Heart left ventricle (tissue), 16 donors: ENCODE measurements around the gene EPHB1. TPM values are rescaled to one million over a fixed set of nuclear protein-coding genes. Genes with fewer than 3 reads are reported as not detected.
A peak's percentile ranks its signal among the peaks of the same experiment; 100 is the strongest.

Experiments used
- ATAC-seq, 4 donors: fragments of 200-7000 bp; cut with Tn5 transposase; one replicate each; pipeline ENCODE4 v1.9.1; 2020 to 2022; ENCODE audit warnings: moderate library complexity in 4 of 4, mild to moderate bottlenecking in 3 of 4, moderate number of reproducible peaks in 1 of 4
- DNase-seq, 5 donors: peaks; one replicate each; pipeline ENCODE4 v3.0.0-alpha.2; 2020
- H3K27ac ChIP-seq, 12 donors: fragments of 200-600 bp; sonication (generic) in 4 of 12; one replicate each; pipeline versions ENCODE4 v1.5.0 to v1.8.0; 2016 to 2022; ENCODE audit warnings: mild to moderate bottlenecking in 2 of 12
- H3K27me3 ChIP-seq, 9 donors: fragments of 200-600 bp; sonication (generic) in 2 of 9; one replicate each; pipeline versions ENCODE4 v1.5.1 to v1.8.0; 2016 to 2022; ENCODE audit warnings: mild to moderate bottlenecking in 3 of 9
- H3K36me3 ChIP-seq, 9 donors: fragments of 200-600 bp; sonication (generic) in 2 of 9; one replicate each; pipeline versions ENCODE4 v1.5.0 to v1.8.0; 2018 to 2022; ENCODE audit warnings: mild to moderate bottlenecking in 2 of 9
- H3K4me1 ChIP-seq, 12 donors: fragments of 200-600 bp; sonication (generic) in 4 of 12; one replicate each; pipeline versions ENCODE4 v1.5.0 to v1.8.0; 2016 to 2022; ENCODE audit warnings: mild to moderate bottlenecking in 3 of 12
- H3K4me3 ChIP-seq, 12 donors: fragments of 200-600 bp; sonication (generic) in 4 of 12; one replicate each; pipeline versions ENCODE4 v1.5.0 to v1.8.0; 2017 to 2022; ENCODE audit warnings: mild to moderate bottlenecking in 9 of 12, moderate library complexity in 4 of 12
- H3K9me3 ChIP-seq, 12 donors: fragments of 200-600 bp; sonication (generic) in 4 of 12; one replicate each; pipeline versions ENCODE4 v1.5.0 to v1.8.0; 2016 to 2022; ENCODE audit warnings: mild to moderate bottlenecking in 1 of 12
- POLR2A ChIP-seq, 2 donors: fragments of 450-650 bp; IDR thresholded peaks; one replicate each; pipeline ENCODE4 v1.6.1; 2017; ENCODE audit warnings: antibody characterized with exemption in 2 of 2, mild to moderate bottlenecking in 2 of 2, moderate library complexity in 2 of 2
- WGBS, 4 donors: extraction: QIAGEN DNeasy Blood & Tissue Kit in 2 of 4; methylation state at CpG; one replicate each; pipeline versions ENCODE4 v1.1.5 to v1.1.7; 2013 to 2018; 5-methylcytosine and 5-hydroxymethylcytosine counted together
- intact Hi-C, 10 donors: fragments of 100-400 bp; cut with DNase I; formaldehyde crosslinking; loops; one replicate each; pipeline versions ENCODE4 v1.11.1 to v1.14.2; 2022
- polyA plus RNA-seq, 2 donors: library from polyadenylated mRNA; stranded (reverse); fragments of 200-250 nt; gene quantifications; one replicate each; pipeline ENCODE4 v1.2.3, GENCODE V29; 2013
- total RNA-seq, 9 donors: library from RNA; depleted of rRNA in 2 of 9; stranded (reverse); fragments of >200 nt in 2 of 9; fragmentation: NEBNext Ultra II Directional in 3 of 9; extraction: Animal tissue kit (Norgen Biotek cat#: 25700) in 3 of 9; gene quantifications; one replicate each; pipeline versions ENCODE4 v1.1.0 to v1.2.4, GENCODE V29; 2016 to 2023
- TF ChIP-seq, protein P1 (sequence below), 12 donors: fragments of 200-600 bp; sonication (generic) in 4 of 12; IDR thresholded peaks; one replicate each; pipeline versions ENCODE4 v1.5.0 to v1.8.0; 2018 to 2022; ENCODE audit warnings: antibody characterized with exemption in 12 of 12, mild to moderate bottlenecking in 5 of 12
- donor health status: ischemic (EF 13 %, LVEDD 7.1; RV severe dilation, severe dysfunction).
- donor health status: healthy with polysubstance abuse.
- donor health status: DM: no; HTN: yes; CAD: no.
- donor health status: DM: no; HTN: no; CAD: no.
- donor health status: ischemic (EF 25% LVEDD 6.9; RV normal size, moderate dysfunction).
- donor health status: ischemic (EF 25% LVEDD 5.7; RV mildly dilated, moderate dysfunction).
- donor health status: healthy.
- donor health status: DM: yes; HTN: yes; CAD: no.
- donor health status: ischemic (EF 35%, LVEDD 5.7; RV mildly dilated, moderate dysfunction).
- donor health status: nonischemic (EF 11% LVEDD 7.7; RV severe dilation, severe dysfunction).
- donor health status: DM: yes; HTN: yes; CAD: no.
- donor health status: PGD.
- donor health status: ischemic (EF 29% LVEDD 5.4; RV normal size, mild dysfunction).
- donor health status: nonischemic (EF 23%, LVEDD 6.1; RV moderate dilation, normal function).

Gene EPHB1
- total and polyA plus RNA-seq, 11 donors: 0.31 to 2.2 (median 1.1) TPM

DNA sequence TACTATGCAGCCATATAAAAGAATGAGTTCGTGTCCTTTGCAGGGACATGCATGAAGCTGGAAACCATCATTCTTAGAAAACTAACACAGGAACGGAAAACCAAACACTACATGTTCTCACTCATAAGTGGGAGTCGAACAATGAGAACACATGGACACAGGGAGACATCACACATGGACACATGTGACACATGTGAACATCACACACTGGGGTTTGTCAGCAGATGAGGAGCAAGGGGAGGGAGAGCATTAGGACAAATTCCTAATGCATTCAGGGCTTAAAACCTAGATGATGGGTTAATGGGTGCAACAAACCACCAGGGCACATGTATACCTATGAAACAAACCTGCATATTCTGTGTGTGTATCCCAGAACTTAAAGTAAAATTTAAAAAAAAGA lies 408.0 kb downstream of the EPHB1 start:
- Histone ChIP-seq H3K27ac (no peak overlapping the region), H3K9me3 (no peaks in the 10 kb centered on the region), H3K27me3 (no peaks in the 10 kb centered on the region), H3K4me3 (no peak overlapping the region), H3K36me3 (no peaks in the 10 kb centered on the region), H3K4me1 (no peaks in the 10 kb centered on the region)
- ATAC-seq: no peak
- TF ChIP-seq, protein P1, sequence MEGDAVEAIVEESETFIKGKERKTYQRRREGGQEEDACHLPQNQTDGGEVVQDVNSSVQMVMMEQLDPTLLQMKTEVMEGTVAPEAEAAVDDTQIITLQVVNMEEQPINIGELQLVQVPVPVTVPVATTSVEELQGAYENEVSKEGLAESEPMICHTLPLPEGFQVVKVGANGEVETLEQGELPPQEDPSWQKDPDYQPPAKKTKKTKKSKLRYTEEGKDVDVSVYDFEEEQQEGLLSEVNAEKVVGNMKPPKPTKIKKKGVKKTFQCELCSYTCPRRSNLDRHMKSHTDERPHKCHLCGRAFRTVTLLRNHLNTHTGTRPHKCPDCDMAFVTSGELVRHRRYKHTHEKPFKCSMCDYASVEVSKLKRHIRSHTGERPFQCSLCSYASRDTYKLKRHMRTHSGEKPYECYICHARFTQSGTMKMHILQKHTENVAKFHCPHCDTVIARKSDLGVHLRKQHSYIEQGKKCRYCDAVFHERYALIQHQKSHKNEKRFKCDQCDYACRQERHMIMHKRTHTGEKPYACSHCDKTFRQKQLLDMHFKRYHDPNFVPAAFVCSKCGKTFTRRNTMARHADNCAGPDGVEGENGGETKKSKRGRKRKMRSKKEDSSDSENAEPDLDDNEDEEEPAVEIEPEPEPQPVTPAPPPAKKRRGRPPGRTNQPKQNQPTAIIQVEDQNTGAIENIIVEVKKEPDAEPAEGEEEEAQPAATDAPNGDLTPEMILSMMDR (IDR thresholded peaks at IDR 0.05): no peak
- no peak for TF ChIP-seq POLR2A (IDR thresholded peaks at IDR 0.05)
- 93 to 95% (median 94%) methylated on average over 3 of the region's 3 CpGs for WGBS, 4 donors
- intact Hi-C loops: no loop called here
- DNase-seq: no peak

DNA sequence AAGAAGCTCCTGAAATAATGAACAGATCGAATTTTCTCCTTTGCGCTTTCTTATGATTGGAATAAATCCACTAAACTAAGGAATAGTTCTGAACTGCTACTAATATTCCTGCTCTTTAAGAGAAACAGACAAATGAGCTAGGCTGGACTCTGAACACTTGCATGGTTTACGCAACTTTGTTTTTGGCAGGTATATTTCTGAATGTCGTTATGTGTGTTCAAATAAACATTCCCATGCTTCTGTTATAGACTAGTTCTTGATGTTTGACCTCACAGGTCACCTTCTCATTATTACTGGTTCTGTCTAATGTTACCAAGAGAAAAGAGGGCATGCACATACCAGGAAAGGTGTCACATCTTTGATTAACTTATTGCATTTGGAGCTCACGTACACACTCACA lies 418.2 kb downstream of the EPHB1 start:
- TF ChIP-seq POLR2A (IDR thresholded peaks at IDR 0.05): no peak
- TF ChIP-seq, protein P1 (IDR thresholded peaks at IDR 0.05): no peak
- 90 to 93% (median 90%) methylated on average over 5 of the region's 5 CpGs for WGBS, 4 donors
- Histone ChIP-seq H3K27me3 (no peaks in the 10 kb centered on the region), H3K36me3 (no peaks in the 10 kb centered on the region), H3K4me1 (peaks cover 0 to 2% (median 0%) of the 10 kb centered on the region in 12 donors), H3K9me3 (no peaks in the 10 kb centered on the region), H3K4me3 (no peak overlapping the region), H3K27ac (no peak overlapping the region)
- intact Hi-C loops: no loop called here
- no peak for ATAC-seq
- DNase-seq: no peak

- intact Hi-C loops: no loop called here
- 49 to 68% (median 57%) methylated on average over 5 of the region's 5 CpGs for WGBS, 4 donors
Observed at GRCh38 chr3:135213822-135214221, 418.8 kb downstream of the EPHB1 start.

GRCh38 chr3:135214400-135214799 lies 419.3 kb downstream of the EPHB1 start:
- WGBS, 4 donors: 75 to 98% (median 86%) methylated on average over 5 of the region's 5 CpGs
- intact Hi-C loops: no loop called here

More at GRCh38 chr3:135213822-135214221, 418.8 kb downstream of the EPHB1 start:
- no peak for DNase-seq
- peaks cover 0 to 6% (median 0%) of the 10 kb centered on the region in 12 donors for H3K4me1 ChIP-seq
- TF ChIP-seq, protein P1 (IDR thresholded peaks at IDR 0.05): no peak
- no peak for TF ChIP-seq POLR2A (IDR thresholded peaks at IDR 0.05)
- H3K4me3 ChIP-seq: no peak overlapping the region
- no peaks in the 10 kb centered on the region for H3K9me3 ChIP-seq
- no peaks in the 10 kb centered on the region for H3K36me3 ChIP-seq
- H3K27me3 ChIP-seq: no peaks in the 10 kb centered on the region
- peak in 1 of 4 donors; percentile 48 for ATAC-seq
- H3K27ac ChIP-seq: no peak overlapping the region

More at GRCh38 chr3:135214400-135214799, 419.3 kb downstream of the EPHB1 start:
- no peak for TF ChIP-seq POLR2A (IDR thresholded peaks at IDR 0.05)
- TF ChIP-seq, protein P1 (IDR thresholded peaks at IDR 0.05): no peak
- no peak overlapping the region for H3K27ac ChIP-seq
- H3K9me3 ChIP-seq: no peaks in the 10 kb centered on the region
- no peaks in the 10 kb centered on the region for H3K36me3 ChIP-seq
- no peak for ATAC-seq
- no peak overlapping the region for H3K4me3 ChIP-seq
- no peaks in the 10 kb centered on the region for H3K27me3 ChIP-seq
- H3K4me1 ChIP-seq: peaks cover 0 to 6% (median 0%) of the 10 kb centered on the region in 12 donors
- DNase-seq: no peak
